GM12891 (cell line): ENCODE data around the gene NOS3. TPM values are rescaled to one million over a fixed set of nuclear protein-coding genes. Genes with fewer than 3 reads are reported as not detected.
A peak's percentile ranks its signal among the peaks of the same experiment; 100 is the strongest.

ENCODE experiments used
- DNase-seq: peaks from one replicate; pipeline ENCODE4 v3.0.0; 2011; ENCODE audit warnings: low spot score; ENCODE audit not compliant: insufficient read length
- FAIRE-seq: peaks from 2 replicates; lab custom pipeline; 2011; peaks lifted over from hg19 to GRCh38; lab: Jason Lieb, UNC
- PAX5 ChIP-seq: IDR thresholded peaks from 2 replicates; pipeline ENCODE4 v1.6.1; 2011; ENCODE audit warnings: low read length, moderate library complexity, mild to moderate bottlenecking; ENCODE audit not compliant: insufficient read depth, severe bottlenecking
- POLR2A ChIP-seq: IDR thresholded peaks from 2 replicates; pipeline ENCODE4 v1.6.1; 2011; ENCODE audit warnings: low read depth, low read length, control low read depth
- POLR2AphosphoS5 ChIP-seq: IDR thresholded peaks from 2 replicates; pipeline ENCODE4 v1.6.1; 2011; ENCODE audit warnings: low read depth, low read length, control low read depth
- POU2F2 ChIP-seq: IDR thresholded peaks from 2 replicates; pipeline ENCODE4 v1.6.1; 2011; ENCODE audit warnings: low read depth, mild to moderate bottlenecking, control low read depth, low read length, moderate library complexity
- SPI1 ChIP-seq: IDR thresholded peaks from 2 replicates; pipeline ENCODE4 v1.6.1; 2011; ENCODE audit warnings: low read depth, low read length, control low read depth
- TAF1 ChIP-seq: IDR thresholded peaks from 2 replicates; pipeline ENCODE4 v1.6.1; 2011; ENCODE audit warnings: low read depth, low read length, control low read depth
- polyA plus RNA-seq: library from polyadenylated mRNA; unstranded; fragments of >200 nt; gene quantifications from one replicate; pipeline ENCODE4 v1.2.1, GENCODE V29; 2012; ENCODE audit warnings: low read depth, missing spikeins, inconsistent platforms; ENCODE audit not compliant: missing spikeins

Gene NOS3
- 0.04 TPM for polyA plus RNA-seq

DNA sequence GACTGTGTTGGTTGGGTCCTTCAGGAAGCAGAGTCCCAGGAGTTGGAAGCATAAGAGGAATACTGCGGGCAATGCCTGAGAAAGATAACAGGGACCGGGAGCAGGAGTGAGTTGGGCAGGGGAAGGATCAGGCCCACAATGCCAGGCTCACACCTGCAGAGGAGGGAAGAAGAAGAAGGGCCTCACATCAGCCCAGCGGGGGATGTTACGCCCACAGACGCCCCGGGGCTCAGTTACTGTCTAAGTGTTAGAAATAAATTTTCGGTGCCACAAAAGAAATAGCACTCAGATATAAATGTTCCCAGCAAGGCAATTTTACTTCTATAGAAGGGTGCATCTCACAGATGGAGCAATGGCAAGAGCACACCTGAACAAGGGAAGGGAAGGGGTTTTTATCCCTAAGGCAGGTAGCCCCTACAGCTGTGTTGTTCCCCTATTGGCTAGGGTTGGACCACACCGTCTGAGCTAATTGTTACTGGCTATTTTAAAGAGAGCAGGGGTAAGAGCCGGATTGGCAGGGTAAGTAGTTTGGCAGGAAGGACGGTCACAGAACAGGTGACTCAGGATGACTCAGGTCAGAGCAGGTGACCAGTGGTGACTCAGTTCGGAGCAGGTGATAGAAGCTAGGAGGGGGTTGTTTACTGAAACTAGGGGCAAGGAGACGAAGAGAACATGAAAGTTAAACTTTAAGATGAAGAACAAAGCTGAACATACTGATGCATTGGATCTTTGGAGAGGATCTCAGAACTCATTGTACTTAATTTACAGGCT lies at the start of gene NOS3:
Gene NOS3, plus strand, starts transcription at position 602 of the 771 bp plus-strand sequence. CDS start 2,787 bp downstream, outside the sequence.
- TF ChIP-seq TAF1: no peak
- TF ChIP-seq SPI1: no peak
- no peak for TF ChIP-seq POU2F2
- no peak for TF ChIP-seq POLR2A
- TF ChIP-seq POLR2AphosphoS5: no peak
- TF ChIP-seq PAX5: no peak
- FAIRE-seq (no peak), DNase-seq (no peak)

DNA sequence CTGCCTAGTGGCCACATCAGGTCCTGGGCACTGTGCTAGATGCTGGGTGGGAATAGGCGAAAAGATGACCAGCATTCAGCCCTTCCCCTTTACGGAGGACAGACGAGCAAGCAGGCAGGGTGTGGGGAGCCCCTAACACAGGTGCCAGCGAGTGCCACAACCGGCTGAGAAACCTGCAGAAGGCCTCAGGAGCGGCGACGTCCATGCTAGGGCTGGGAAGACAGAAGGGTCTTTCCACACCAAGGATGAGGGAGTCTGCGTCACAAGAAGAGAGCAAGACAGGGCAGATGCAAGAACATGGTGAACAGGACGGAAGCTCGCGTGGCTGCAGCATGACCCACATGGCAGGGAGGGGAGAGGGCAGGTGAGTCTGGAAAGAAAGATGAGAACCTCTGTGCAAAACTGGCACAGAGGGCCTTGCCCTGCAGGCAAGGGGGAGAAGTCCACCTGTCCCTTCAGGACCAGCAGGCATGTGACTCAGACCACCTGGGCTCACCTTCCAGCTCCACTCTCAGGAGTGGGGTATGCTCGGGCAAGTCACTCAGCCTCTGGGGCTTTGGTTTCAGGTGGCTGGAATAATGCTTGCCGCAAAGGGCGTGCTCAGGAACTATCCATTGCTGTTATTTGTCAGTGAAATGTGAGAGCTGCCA lies 49.3 kb upstream of the NOS3 start:
- DNase-seq: no peak
- FAIRE-seq: no peak
- TF ChIP-seq SPI1 (no peak), POLR2AphosphoS5 (no peak), PAX5 (no peak), POLR2A (no peak), TAF1 (no peak)

DNA sequence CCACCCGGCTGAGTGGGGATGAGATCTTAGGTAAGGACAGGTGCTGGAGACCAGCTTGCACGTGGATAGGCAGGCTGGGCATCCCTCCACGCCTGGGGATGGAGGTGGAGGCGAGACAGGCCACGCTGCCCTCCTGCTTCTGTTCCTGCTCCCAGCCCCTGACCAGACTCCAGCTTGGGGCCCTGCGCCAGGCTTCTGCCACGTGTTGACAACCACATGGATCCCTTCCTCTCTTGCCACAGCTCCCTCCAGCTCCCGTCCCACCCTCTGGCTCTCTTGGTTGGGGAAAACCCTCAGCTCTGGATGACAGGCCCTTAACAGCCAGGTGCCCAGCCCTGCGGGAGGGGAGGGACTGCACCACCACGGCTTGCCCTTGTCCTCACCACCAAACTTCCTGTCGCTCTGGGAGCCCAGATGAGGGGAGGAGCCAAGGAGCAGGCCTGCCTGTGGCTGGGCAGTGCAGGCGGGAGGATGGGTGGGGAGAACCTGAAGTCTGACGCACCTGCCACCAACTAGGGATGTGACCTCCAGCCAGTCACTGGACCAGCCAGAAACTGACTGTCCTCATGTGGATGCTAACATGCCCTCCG lies 48.7 kb upstream of the NOS3 start:
- DNase-seq: peak; percentile 14
- FAIRE-seq: peak; percentile 9
- TF ChIP-seq POU2F2: no peak

DNA sequence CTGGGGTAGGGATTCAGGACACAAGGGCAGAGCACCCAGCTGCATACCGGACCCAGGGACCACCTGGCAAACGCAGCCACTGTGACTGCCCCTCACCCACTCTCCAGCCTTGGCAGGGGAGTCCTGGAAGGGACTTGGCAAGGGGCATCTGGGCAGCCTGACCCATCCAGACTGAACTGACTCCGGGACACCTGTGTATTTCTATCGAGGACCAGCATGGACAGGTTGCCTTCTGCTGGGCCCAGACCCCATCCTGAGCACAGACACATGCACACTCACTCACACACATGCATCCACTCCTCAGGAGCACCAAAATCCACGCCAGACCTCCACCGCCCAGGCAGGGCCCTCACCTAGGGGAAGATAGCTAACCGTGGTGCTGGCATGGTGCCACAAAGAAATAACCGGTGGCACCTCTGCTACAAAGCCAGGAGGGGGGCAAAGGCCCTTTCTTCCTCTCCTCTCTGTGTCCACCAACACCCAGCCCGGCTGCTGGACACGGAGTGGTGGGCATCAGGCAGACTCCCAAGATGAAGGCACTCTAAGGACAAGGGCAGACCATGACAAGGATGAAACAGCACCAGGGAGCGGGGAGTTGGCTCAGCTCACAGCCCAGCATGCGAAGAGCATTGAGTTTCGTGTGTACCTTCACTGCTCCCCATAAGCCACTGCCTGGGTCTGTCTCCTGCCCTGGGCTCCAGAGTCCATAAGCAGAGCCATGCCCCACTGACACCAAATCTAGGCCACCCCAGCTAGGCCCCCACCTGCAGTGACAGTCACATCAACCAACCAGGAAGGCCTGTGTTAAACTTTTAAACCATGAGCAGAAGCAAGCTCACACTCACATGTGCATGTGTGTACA lies 48.0 kb upstream of the NOS3 start:
- FAIRE-seq (no peak), DNase-seq (no peak)
- TF ChIP-seq POU2F2 (no peak), POLR2A (no peak), SPI1 (no peak), TAF1 (no peak), PAX5 (no peak), POLR2AphosphoS5 (no peak)

DNA sequence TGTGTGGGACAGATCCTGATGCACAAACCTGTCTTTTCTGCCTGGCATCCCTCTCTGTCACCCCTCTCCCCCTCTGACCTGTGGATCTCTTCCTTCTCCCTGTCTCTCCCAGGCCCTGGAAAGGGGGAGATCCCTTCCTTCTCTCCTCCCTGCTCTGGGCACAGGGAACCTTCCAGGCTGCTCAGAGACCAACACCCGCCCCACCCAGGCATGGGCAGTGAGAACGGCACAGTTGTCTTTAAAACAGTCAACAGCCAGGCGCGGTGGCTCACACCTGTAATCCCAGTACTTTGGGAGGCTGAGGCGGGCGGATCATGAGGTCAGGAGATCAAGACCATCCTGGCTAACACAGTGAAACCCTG lies 47.4 kb upstream of the NOS3 start:
- FAIRE-seq (no peak), DNase-seq (no peak)
- TF ChIP-seq POLR2AphosphoS5 (no peak), PAX5 (no peak), POU2F2 (no peak), SPI1 (no peak), TAF1 (no peak), POLR2A (no peak)

DNA sequence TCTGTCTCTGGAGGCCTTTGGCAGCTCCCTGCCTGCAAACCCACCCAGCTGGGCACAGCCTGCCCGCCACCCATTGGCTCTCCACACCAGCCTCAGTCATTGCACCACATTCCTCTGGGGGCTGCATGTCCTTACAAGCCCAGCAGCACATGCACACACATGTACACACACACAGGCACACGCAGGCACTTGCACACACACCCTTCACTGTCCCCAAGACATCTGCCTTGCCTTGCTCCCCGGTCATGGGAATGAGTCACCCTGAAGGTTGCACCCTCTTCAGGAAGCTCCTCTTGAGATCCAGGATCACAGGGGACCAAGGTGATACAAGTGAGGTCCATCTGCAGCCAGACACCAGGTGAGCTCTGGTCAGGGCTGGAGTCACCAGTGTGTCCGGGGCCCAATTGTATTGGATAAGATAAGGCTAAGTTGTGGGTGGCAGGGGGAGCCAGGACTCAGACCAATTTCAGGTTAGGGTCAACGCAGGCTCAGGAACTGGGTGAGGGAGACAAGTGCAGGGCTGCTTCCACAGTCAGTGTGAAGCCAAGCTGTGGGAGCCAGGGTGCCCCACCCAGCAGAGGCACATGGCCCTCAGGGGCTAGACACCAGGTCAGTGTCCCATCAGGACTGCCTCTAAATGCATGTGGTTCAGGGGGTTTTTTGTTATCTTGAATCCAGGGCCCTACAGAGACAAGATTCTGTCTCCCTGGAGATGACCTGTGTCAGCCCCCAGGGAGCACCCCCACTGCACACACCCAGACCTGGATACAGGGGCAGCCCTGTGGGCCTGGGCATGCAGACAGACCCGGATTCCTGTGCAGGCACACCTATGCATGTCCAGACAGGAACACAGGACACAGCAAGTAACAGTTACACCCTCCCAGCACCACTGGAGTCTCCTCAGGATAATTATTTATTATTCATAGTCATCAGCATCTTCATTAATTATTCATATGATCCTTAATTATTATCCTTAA lies 46.5 kb upstream of the NOS3 start:
- DNase-seq (no peak), FAIRE-seq (no peak)
- TF ChIP-seq POU2F2: no peak
- TF ChIP-seq SPI1: no peak
- no peak for TF ChIP-seq TAF1
- TF ChIP-seq POLR2A: no peak
- no peak for TF ChIP-seq POLR2AphosphoS5
- TF ChIP-seq PAX5: no peak

DNA sequence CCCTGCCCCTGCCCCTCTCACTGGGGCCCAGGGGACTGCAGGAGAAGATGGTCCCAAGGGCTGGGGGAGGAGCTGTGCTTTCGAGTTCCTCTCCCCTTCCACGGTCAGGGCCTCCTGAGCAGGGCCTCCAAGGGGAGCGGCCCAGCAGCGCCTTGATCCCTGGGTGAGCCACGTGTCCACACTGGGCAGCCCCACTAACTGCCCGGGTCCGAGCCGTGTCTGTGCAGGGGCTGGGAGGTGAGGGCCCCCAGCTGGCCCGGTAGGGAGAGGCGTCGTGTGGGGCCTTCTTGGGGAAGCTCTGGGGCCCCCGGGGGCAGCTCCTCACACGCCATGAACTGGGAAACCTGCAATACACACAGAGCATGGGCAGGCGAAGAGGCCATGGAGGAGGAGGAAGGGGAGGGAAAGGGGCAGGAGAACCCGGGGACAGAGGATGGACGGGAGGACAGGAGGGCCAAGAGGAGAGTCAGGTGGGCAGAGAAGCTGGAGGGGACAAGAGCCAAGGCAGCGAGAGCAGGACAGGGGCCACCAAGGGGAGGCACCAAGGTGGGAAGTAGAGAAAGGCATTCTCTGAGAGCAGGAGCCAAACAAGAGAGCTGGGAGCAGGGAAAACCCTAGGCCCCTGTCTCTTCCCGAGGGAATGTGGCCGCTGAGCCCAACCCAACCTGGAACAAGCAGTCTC lies 45.5 kb upstream of the NOS3 start:
- TF ChIP-seq POLR2AphosphoS5 (no peak), TAF1 (no peak), PAX5 (no peak), POU2F2 (no peak), SPI1 (no peak), POLR2A (no peak)
- FAIRE-seq: no peak
- DNase-seq: peak; percentile 12

DNA sequence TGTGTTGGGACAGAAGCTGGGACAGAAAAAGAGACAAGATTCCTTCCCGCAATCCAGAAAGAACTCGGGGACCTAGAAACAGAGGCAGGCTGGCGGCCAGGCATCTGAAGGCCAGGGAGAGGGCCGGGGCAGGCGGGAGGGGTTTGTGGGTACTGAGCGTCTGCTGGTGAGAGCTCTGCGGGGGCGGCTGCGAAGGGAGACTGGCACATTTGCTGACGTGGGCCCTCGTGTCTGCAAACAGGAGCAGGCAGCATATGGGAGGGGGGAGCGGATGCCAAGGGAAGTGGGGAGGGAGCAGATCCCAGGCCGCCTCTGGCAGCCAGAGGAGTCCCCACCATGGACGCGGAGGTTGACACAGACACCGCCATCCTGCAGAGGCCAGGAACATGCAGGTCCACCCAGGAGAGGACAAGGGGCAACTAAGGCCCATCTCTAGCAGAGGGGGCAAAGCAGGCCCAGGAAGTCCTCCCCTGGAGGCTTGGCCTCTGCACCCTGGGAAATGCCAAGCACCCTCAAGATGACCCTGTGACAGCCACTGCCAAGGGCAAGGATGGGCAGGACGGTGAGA lies 44.9 kb upstream of the NOS3 start:
- TF ChIP-seq POU2F2 (no peak), TAF1 (no peak), PAX5 (no peak), POLR2A (no peak), POLR2AphosphoS5 (no peak), SPI1 (no peak)
- no peak for FAIRE-seq
- DNase-seq: peak; percentile 12
